PFSK-1 (cell line): Measurements from ENCODE around the gene MAST2.

ENCODE experiments used
- FOXP2 ChIP-seq: optimal IDR thresholded peaks from 2 replicates; pipeline ENCODE3; 2011; ENCODE audit warnings: borderline replicate concordance, control low read depth, inconsistent platforms; ENCODE audit not compliant: insufficient read depth; ENCODE audit errors: extremely low read length, extremely low read depth
- POLR2AphosphoS5 ChIP-seq: IDR thresholded peaks from 2 replicates; pipeline ENCODE4 v1.6.1; 2012; ENCODE audit warnings: low read depth, mild to moderate bottlenecking, control low read depth, low read length, moderate library complexity
- SIN3A ChIP-seq: IDR thresholded peaks from 2 replicates; pipeline ENCODE4 v1.6.1; 2012; ENCODE audit warnings: mild to moderate bottlenecking, low read length, moderate library complexity, borderline replicate concordance; ENCODE audit not compliant: insufficient read depth
- TAF1 ChIP-seq: IDR thresholded peaks from 2 replicates; pipeline ENCODE4 v1.6.1; 2012; ENCODE audit warnings: low read length, control low read depth, borderline replicate concordance; ENCODE audit not compliant: insufficient read depth
- TF ChIP-seq, protein P1 (sequence below), 2 experiments: IDR thresholded peaks; 2 replicates each; pipeline versions ENCODE4 v1.6.1 to v1.8.0; 2011 to 2012; ENCODE audit warnings: low read depth in 2 of 2, low read length in 2 of 2, control low read depth in 1 of 2, inconsistent platforms in 1 of 2, mild to moderate bottlenecking in 1 of 2, moderate library complexity in 1 of 2; ENCODE audit not compliant: insufficient read depth in 1 of 2

DNA sequence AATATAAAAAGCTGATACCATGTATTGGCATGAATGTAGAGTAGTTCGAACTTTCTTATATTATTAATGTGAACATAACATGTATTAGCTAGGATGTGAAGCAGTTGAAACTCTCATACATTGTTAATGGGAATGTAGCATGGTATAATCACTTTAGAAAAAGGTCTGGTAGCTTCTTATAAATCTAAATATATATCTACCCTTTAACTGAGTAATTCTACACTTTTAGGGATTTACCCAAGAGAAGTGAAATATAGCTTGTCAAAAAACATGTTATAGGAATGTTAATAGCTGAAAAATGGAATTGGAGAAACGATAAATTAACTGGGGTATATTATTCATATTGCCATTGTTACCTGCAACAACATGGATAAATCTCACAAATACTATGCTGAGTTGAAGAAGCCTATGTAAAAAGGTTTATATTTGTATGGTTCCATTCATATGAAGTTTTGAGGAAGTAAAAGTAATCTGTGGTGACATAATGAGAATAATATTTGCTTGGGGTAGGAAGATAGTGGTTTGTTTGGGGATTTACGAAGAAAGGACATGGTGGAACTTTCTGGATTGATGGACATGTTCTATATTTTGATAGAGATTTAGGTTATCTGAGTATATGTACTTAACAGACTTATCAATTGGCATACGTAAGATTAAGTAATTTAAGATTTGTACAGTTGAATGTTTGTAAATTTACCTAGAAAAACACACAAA, 76.6 kb downstream of the MAST2 start:
- TF ChIP-seq, protein P1, sequence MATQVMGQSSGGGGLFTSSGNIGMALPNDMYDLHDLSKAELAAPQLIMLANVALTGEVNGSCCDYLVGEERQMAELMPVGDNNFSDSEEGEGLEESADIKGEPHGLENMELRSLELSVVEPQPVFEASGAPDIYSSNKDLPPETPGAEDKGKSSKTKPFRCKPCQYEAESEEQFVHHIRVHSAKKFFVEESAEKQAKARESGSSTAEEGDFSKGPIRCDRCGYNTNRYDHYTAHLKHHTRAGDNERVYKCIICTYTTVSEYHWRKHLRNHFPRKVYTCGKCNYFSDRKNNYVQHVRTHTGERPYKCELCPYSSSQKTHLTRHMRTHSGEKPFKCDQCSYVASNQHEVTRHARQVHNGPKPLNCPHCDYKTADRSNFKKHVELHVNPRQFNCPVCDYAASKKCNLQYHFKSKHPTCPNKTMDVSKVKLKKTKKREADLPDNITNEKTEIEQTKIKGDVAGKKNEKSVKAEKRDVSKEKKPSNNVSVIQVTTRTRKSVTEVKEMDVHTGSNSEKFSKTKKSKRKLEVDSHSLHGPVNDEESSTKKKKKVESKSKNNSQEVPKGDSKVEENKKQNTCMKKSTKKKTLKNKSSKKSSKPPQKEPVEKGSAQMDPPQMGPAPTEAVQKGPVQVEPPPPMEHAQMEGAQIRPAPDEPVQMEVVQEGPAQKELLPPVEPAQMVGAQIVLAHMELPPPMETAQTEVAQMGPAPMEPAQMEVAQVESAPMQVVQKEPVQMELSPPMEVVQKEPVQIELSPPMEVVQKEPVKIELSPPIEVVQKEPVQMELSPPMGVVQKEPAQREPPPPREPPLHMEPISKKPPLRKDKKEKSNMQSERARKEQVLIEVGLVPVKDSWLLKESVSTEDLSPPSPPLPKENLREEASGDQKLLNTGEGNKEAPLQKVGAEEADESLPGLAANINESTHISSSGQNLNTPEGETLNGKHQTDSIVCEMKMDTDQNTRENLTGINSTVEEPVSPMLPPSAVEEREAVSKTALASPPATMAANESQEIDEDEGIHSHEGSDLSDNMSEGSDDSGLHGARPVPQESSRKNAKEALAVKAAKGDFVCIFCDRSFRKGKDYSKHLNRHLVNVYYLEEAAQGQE (IDR thresholded peaks at IDR 0.05; ENCODE audit: insufficient read depth in 1 of 2, low read depth in 2 of 2, low read length in 2 of 2) = no peak
- TF ChIP-seq POLR2AphosphoS5 = no peak
- TF ChIP-seq SIN3A = no peak
- TF ChIP-seq TAF1 = no peak
- no peak for TF ChIP-seq FOXP2
